Aorta (tissue), 5 donors: ENCODE results near the gene C18orf63. TPM values are rescaled to one million over a fixed set of nuclear protein-coding genes. Genes with fewer than 3 reads are reported as not detected.

Experiments used
- ATAC-seq: fragments of 200-7000 bp; cut with Tn5 transposase; one replicate; pipeline ENCODE4 v1.9.1; 2022; ENCODE audit warnings: moderate library complexity; ENCODE audit not compliant: low FRiP score
- DNase-seq, 2 donors: peaks; one replicate each; pipeline ENCODE4 v3.0.0-alpha.2; 2020
- H3K27ac ChIP-seq, 2 donors: one replicate each; pipeline ENCODE4 v1.5.1; 2013; ENCODE audit warnings: low read length in 2 of 2, mild to moderate bottlenecking in 2 of 2, moderate library complexity in 2 of 2, control low read depth in 1 of 2, inconsistent platforms in 1 of 2, low read depth in 1 of 2
- H3K27me3 ChIP-seq, 2 donors: one replicate each; pipeline ENCODE4 v1.6.1; 2013; ENCODE audit warnings: control low read depth in 1 of 2, low read length in 1 of 2, mild to moderate bottlenecking in 1 of 2, moderate library complexity in 1 of 2; ENCODE audit not compliant: insufficient read depth in 2 of 2, control insufficient read depth in 1 of 2
- H3K36me3 ChIP-seq, 2 donors: one replicate each; pipeline ENCODE4 v1.6.1; 2013; ENCODE audit warnings: control low read depth in 1 of 2, low read length in 1 of 2, mild to moderate bottlenecking in 1 of 2; ENCODE audit not compliant: insufficient read depth in 2 of 2, control insufficient read depth in 1 of 2
- H3K4me1 ChIP-seq, 2 donors: one replicate each; pipeline ENCODE4 v1.6.1; 2013; ENCODE audit warnings: low read length in 2 of 2, control low read depth in 1 of 2, mild to moderate bottlenecking in 1 of 2, moderate library complexity in 1 of 2; ENCODE audit not compliant: insufficient read depth in 2 of 2, control insufficient read depth in 1 of 2
- H3K4me3 ChIP-seq, 2 donors: one replicate each; pipeline ENCODE4 v1.5.1; 2013; ENCODE audit warnings: low read length in 2 of 2, control low read depth in 1 of 2, mild to moderate bottlenecking in 1 of 2
- H3K9me3 ChIP-seq: one replicate; pipeline ENCODE4 v1.6.1; 2013; ENCODE audit warnings: mild to moderate bottlenecking, low read length; ENCODE audit not compliant: control insufficient read depth
- WGBS, 2 donors: extraction: QIAGEN DNeasy Blood & Tissue Kit; methylation state at CpG; one replicate each; pipeline ENCODE4 v1.1.7; 2013; 5-methylcytosine and 5-hydroxymethylcytosine counted together
- intact Hi-C, 2 donors: fragments of 100-400 bp; cut with DNase I; formaldehyde crosslinking; loops; one replicate each; pipeline versions ENCODE4 v1.14.2 to v1.15.0; 2022
- polyA plus RNA-seq, 2 donors: library from polyadenylated mRNA; stranded (reverse); fragments of 200-250 nt; gene quantifications; one replicate each; pipeline ENCODE4 v1.2.3, GENCODE V29; 2013
- total RNA-seq, 2 donors: library from RNA; stranded (reverse); fragmentation: NEBNext Ultra II Directional; extraction: Animal tissue kit (Norgen Biotek cat#: 25700); gene quantifications; one replicate each; pipeline ENCODE4 v1.2.1, GENCODE V29; 2021
- donor health status: healthy with polysubstance abuse.
- donor health status: Bipolar disorder and iron deficiency.
- donor health status: DM: no; HTN: no; CAD: no.
- donor health status: DM: no; HTN: no; CAD: no.
- donor health status: DM: yes; HTN: yes; CAD: no.

Gene C18orf63
- total and polyA plus RNA-seq, 4 donors, result not detected

DNA sequence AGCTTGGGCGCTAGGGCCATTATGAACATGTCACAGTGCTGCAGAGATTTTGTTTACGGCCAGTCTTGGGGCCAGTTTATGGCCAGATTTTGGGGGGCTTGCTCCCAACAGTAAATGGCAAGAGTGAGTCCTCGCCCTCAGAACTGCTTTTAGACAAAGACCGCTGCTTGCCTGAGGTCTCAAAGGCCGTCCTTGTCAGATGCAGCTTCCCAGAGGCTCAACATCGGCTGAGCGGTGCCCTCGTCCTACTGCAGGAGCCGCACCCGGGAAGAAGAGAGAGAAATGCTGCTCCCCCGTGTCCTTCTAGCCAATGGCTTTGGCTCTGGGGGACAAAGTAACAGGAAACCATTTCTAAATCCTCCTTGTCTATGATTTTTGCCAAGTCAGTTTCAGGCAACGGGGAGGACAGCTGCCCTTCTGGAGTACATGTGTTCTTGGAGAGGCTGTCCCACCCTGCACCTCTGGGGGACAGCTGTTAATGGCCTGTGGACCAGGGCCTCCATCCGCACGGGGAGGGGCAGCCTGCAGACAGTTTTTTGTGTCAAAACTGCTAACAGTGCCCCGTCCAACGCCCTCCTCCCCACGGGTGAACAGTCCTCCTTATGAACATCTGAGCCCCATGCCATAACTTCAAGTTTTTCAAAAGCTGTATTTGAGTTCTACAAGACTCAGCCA lies 66.1 kb downstream of the C18orf63 start:
- intact Hi-C loops, result no loop called here
- H3K4me1 ChIP-seq, result peaks cover 0 to 3% of the 10 kb centered on the region in 2 donors
- H3K9me3 ChIP-seq, result no peaks in the 10 kb centered on the region
- H3K27ac ChIP-seq, result no peak overlapping the region
- 96 to 97% methylated on average over 17 of the region's 17 CpGs for WGBS, 2 donors
- no peaks in the 10 kb centered on the region for H3K27me3 ChIP-seq
- H3K4me3 ChIP-seq, result no peak overlapping the region
- DNase-seq, result no peak
- ATAC-seq, result no peak
- H3K36me3 ChIP-seq, result no peaks in the 10 kb centered on the region

- ATAC-seq, result no peak
Observed at GRCh38 chr18:74382481-74383017, 66.9 kb downstream of the C18orf63 start.

GRCh38 chr18:74387383-74387782 lies 71.7 kb downstream of the C18orf63 start:
- peak; percentile 33 for ATAC-seq
- 58 to 71% methylated on average over 6 of the region's 6 CpGs for WGBS, 2 donors
- Histone ChIP-seq H3K4me3 (no peak overlapping the region), H3K4me1 (no peaks in the 10 kb centered on the region), H3K27ac (no peak overlapping the region), H3K36me3 (no peaks in the 10 kb centered on the region), H3K9me3 (no peaks in the 10 kb centered on the region), H3K27me3 (no peaks in the 10 kb centered on the region)
- intact Hi-C loops, result no loop called here
- DNase-seq, result no peak

More at GRCh38 chr18:74382481-74383017, 66.9 kb downstream of the C18orf63 start:
- Histone ChIP-seq H3K4me1 (peaks cover 0 to 3% of the 10 kb centered on the region in 2 donors), H3K36me3 (no peaks in the 10 kb centered on the region), H3K27ac (no peak overlapping the region), H3K27me3 (no peaks in the 10 kb centered on the region), H3K9me3 (no peaks in the 10 kb centered on the region), H3K4me3 (no peak overlapping the region)
- 96 to 98% methylated on average over 10 of the region's 10 CpGs for WGBS, 2 donors
- intact Hi-C loops, result no loop called here
- no peak for DNase-seq

- ATAC-seq (no peak), DNase-seq (no peak)
- Histone ChIP-seq H3K4me3 (no peak overlapping the region), H3K36me3 (no peaks in the 10 kb centered on the region), H3K27me3 (no peaks in the 10 kb centered on the region), H3K27ac (no peak overlapping the region), H3K4me1 (no peaks in the 10 kb centered on the region), H3K9me3 (no peaks in the 10 kb centered on the region)
- 90 to 93% methylated on average over 1 of the region's 1 CpG for WGBS, 2 donors
- intact Hi-C loops, result no loop called here
Observed at GRCh38 chr18:74388227-74388626, 72.6 kb downstream of the C18orf63 start.

- no peaks in the 10 kb centered on the region for H3K9me3 ChIP-seq
- intact Hi-C loops, result no loop called here
- H3K36me3 ChIP-seq, result no peaks in the 10 kb centered on the region
- no peak overlapping the region for H3K4me3 ChIP-seq
- H3K27ac ChIP-seq, result no peak overlapping the region
- 65 to 68% methylated on average over 6 of the region's 6 CpGs for WGBS, 2 donors
- DNase-seq (no peak), ATAC-seq (no peak)
- H3K27me3 ChIP-seq, result no peaks in the 10 kb centered on the region
- no peaks in the 10 kb centered on the region for H3K4me1 ChIP-seq
Observed at GRCh38 chr18:74389171-74389927, 73.7 kb downstream of the C18orf63 start.

GRCh38 chr18:74389991-74390390 lies 74.4 kb downstream of the C18orf63 start:
- Histone ChIP-seq H3K4me1 (no peaks in the 10 kb centered on the region), H3K36me3 (no peaks in the 10 kb centered on the region), H3K27me3 (no peaks in the 10 kb centered on the region), H3K4me3 (no peak overlapping the region), H3K27ac (no peak overlapping the region), H3K9me3 (no peaks in the 10 kb centered on the region)
- intact Hi-C loops, result no loop called here
- no peak for DNase-seq
- WGBS, 2 donors, result 97 to 98% methylated on average over 20 of the region's 20 CpGs
- no peak for ATAC-seq

DNA sequence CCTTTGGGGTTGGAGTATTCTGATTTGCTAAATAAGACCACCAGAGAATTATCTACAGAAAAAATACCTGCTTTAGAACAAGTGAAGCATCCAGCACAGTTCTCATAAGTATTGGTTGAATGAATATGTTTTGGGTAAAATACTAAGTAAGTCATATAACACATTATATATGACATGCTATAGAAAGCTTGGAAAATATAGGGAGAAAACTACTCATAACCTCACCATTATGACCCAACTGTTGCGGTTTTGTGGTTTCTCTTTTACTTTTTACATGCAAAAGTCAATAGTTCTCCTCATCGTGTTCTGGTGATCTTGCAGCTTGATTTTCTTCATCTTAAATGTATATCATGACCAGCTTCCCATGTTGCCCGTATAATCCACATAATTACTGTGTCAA lies 75.3 kb downstream of the C18orf63 start:
- Histone ChIP-seq H3K27ac (no peak overlapping the region), H3K4me3 (no peak overlapping the region), H3K27me3 (no peaks in the 10 kb centered on the region), H3K36me3 (no peaks in the 10 kb centered on the region), H3K9me3 (no peaks in the 10 kb centered on the region), H3K4me1 (no peaks in the 10 kb centered on the region)
- intact Hi-C loops, result no loop called here
- no peak for ATAC-seq
- 91 to 97% methylated on average over 3 of the region's 3 CpGs for WGBS, 2 donors
- no peak for DNase-seq

GRCh38 chr18:74392323-74392722 lies 76.7 kb downstream of the C18orf63 start:
- intact Hi-C loops, result no loop called here
- H3K27ac ChIP-seq, result no peak overlapping the region
- WGBS, 2 donors, result 71 to 72% methylated on average over 4 of the region's 4 CpGs
- H3K36me3 ChIP-seq, result no peaks in the 10 kb centered on the region
- no peak overlapping the region for H3K4me3 ChIP-seq
- no peaks in the 10 kb centered on the region for H3K9me3 ChIP-seq
- no peaks in the 10 kb centered on the region for H3K27me3 ChIP-seq
- ATAC-seq (no peak), DNase-seq (no peak)
- no peaks in the 10 kb centered on the region for H3K4me1 ChIP-seq

- Histone ChIP-seq H3K36me3 (no peaks in the 10 kb centered on the region), H3K9me3 (no peaks in the 10 kb centered on the region), H3K27me3 (no peaks in the 10 kb centered on the region), H3K4me1 (no peaks in the 10 kb centered on the region), H3K27ac (no peak overlapping the region), H3K4me3 (no peak overlapping the region)
- intact Hi-C loops, result no loop called here
- 97% methylated on average over 7 of the region's 7 CpGs for WGBS, 2 donors
- DNase-seq (no peak), ATAC-seq (no peak)
Observed at GRCh38 chr18:74395006-74395405, 79.4 kb downstream of the C18orf63 start.
